NCI-H2171 treated with DMSO at 0.1 percent for 48 hours (cell line): ENCODE measurements around the gene TMEM72.
A peak's percentile ranks its signal among the peaks of the same experiment; 100 is the strongest.

Experiments used
- DNase-seq: peaks from one replicate; lab custom pipeline; 2025; lab: John Stamatoyannopoulos, UW

Gene TMEM72

DNA sequence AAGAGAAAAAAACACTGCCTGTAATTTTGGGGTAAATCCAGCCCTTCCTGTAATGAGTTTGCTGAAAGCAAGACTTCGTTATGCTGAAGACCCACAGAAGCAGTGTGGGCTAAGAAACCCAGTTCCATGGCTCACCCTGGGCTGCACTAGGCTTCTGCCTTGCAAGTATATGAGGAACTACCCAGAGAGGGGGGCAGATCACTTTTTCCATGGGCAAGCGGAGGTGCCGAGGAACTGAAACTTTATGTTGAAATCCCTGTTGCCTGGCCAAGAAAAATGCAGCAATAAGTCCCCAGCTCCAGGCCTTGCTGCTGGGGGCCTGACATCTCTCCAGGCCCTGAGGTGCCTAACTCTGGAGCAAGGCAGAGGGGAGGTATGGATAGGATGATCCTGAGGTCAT is 57.0 kb downstream of the TMEM72 start:
- DNase-seq: no peak

DNA sequence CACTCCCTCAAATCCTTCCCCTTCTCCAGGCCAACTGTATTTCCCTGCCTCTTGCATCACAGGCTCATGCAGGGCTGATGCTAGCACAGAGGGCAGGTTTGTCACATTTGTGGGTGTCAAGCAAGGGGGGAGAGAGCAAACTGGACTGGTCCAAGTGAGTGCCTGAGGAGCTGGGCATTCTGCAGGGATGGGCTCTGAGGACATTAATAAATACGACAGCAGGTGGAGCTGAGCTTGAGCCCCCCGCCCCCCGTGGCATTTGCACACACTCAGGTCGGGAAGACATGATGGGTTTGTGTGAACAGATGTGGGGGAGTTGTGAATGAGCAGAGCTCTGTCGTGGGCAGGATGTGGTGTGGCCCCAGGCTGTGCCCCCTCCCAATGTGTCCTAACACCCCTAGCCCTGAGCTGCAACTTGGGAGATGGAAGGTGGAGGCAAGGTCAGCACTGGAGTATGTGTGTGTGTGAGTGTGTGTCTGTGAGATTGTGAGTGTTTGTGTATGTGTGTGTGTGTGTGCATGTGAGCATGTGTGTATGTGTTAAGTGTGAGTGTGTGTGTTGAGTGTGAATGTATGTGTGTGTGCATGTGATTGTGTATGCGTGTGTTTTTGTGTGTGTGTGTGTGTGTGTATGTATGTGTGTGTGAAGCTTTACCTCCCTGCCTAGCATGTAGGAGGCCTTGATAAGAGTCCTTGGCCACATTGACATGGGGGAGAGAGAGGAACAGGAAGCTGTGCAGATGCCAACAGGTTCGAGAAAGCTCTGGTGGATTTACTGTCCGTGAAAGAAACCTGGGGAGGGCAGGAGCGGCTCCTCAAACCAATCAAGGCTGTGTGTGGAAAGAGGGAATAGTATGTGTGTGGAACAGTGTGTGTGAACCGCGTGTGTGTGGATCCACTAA is 57.6 kb downstream of the TMEM72 start:
- DNase-seq: no peak

DNA sequence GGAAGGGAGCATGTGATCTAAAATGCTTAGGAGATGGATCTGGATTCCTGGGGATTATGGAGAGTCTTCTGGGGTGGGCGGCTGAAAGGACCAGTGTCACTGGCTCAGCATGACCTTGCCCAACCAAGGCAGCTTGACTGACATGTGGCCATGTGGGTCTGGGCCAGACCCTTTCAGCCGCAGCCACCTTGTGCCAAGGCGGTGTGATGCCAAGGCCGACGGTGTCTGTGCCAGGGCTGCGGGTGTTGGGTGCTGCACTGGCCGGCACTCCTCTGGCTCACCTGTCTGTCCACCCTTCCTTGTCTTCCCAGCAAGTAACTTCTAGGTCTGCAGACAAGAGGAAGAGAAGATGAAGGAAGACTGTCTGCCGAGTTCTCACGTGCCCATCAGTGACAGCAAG is 58.7 kb downstream of the TMEM72 start:
- DNase-seq: no peak

DNA sequence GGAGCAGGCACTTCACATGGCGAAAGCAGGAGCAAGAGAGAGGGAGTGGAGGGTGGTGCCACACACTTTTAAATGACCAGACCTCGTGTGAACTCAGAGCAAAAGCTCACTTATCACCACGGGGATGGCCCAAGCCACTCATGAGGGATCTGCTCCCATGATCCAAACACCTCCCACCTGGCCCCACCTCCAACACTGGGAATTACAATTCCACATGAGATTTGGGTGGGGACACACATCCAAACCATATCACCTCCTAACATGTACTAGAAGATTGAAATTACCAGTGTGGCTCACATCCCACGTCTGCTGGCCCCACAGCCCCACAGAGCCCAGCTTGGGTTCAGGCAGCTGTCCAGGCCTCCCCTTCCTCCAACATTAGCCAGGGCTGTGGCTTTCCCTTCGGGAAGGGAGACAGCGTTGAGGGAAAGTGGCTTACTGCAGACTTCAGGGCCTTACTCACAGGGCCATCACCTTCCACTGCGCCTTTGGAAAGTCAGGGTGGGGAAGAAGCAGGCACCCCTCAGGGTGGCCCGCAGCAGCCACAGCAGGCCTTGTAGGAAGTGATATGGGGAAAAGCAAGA is 59.8 kb downstream of the TMEM72 start:
- no peak for DNase-seq

DNA sequence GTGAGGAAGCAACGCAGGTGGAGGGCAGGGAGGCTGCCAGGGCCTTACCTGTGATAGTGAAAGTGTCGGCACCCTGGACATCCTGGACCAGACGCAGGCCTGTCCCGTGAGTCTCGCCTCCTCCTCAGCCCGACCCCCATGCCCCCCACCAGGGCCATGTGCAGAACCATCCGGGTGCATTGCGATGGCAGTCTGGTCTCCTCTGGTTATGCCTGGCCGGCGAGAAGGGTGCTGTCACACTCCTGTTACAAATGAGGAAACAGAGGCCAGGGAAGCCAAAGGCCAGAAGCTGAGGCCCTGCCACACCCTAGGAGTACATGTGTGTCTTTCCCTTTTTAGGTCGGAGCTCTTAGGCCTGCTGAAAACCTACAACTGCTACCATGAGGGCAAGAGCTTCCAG is 60.3 kb downstream of the TMEM72 start:
- no peak for DNase-seq

DNA sequence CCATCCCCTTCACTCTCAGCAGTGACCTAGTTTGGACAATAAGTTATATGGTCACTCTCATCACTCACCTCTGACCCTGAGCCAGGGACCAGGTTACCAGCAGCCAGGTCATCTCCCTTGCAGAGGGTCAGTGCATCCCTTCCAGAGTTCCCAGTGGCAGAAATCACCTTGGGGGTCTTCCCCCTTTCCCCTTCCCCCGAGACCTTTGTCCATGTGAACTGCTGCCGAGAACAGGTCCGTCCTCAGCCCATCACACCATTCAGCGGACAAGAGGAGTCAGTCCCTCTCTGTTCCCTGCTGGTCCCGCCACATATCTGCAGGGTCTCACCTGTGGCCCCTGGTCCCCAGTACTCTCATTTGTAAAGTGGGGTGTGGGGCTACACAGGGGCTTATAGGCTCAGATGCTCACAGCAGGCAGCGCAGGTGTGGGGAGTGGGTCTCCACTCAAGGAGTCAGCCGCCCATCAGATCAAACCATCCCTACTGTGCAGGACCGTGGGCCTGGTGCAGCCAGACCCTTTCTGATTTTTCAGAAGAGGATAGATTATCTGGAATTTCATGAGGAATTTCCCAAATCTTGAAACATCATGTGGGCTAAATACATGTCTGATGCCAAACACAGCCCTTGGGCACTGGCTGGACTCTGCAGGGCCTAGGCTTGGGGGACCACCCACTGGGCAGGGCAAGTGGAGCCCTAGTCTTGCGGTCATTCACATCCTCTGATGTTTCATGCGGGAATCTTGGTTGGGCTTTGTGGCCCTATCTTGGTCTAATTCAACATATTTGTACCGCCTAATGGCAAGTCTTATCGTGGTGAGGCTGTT is 61.0 kb downstream of the TMEM72 start:
- DNase-seq: no peak

DNA sequence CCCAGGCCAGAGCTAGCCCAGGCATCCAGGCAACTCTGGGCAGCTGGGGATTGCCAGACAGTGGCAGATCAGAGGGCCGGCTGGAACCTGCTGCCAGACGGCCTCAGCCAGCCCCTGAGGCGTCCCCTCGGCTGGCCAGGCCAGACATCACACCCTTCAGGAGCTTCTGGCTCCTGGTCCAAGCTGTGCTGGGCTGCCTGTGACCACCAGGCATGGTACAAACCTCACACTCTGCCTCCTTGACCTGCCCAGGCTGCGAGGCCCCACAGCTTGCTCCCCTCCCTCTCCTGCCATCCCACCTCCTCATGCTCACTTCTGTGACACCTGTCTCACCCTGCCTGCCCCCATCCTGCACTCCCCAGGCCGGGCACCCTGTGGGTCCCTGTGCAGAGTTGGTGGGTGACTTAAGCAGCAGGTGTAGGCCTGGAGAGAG is 61.8 kb downstream of the TMEM72 start:
- DNase-seq: no peak

DNA sequence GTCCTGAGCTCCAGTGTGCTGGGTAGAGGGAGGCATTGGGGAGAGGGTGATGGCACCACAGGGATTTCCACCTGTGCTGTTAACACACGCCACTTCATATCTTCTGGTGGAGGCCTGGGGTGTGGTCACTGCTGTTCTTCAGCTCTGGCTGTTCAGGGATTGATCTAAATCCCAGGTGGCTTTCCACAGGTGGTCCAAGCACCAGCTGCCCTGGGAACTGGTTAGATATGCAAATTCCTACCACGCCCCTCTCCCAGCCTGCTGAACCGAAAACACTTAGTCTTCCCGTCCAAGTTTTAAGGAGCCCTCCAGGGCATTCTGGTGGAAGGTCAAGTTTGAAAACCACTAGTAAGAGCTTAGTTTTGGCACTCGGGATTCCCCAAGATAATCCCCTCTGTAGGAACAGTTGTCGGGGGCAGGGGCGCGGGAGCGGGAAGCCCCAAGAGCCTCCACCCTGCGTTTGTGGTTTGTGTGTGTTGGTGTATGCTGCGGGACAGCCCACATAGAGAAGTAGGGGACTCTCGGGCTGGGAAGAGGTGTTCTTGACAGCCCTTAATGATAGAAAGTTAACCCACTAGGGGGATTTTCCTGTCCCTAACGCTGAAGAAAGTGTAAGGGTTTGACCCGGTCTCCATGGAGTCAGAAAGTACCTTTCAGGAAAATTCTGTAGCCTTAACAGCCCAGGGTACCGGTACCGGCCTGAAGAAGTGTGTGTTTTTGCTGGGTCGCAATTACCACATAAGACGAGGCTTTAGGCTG is 62.4 kb downstream of the TMEM72 start:
- no peak for DNase-seq

DNA sequence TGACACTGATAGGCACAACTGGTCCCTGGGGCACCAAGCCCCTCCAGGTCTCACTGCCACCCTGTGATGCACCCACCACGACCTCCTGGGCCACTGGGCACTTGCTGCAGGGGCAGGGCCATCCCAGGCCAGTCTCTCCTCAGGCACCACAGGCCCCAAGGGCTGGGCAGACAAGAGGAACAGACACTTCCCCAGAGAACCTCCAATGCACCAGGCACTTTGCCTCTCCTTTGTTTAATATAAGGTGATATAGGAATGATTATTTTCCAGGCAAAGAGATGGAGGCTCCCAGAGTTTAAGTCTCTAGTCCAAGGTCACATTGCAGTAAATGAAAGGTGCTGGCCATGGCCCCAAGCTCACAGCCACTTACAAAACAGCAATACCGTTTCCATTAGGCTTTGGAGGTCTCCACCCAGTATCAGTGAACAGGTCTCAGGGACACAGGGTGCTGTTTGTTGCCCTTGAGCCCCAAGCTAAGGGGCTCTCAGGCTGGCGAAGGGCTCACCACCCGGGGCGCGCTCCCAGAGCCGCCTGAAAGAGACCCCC is 63.0 kb downstream of the TMEM72 start:
- DNase-seq: no peak

DNA sequence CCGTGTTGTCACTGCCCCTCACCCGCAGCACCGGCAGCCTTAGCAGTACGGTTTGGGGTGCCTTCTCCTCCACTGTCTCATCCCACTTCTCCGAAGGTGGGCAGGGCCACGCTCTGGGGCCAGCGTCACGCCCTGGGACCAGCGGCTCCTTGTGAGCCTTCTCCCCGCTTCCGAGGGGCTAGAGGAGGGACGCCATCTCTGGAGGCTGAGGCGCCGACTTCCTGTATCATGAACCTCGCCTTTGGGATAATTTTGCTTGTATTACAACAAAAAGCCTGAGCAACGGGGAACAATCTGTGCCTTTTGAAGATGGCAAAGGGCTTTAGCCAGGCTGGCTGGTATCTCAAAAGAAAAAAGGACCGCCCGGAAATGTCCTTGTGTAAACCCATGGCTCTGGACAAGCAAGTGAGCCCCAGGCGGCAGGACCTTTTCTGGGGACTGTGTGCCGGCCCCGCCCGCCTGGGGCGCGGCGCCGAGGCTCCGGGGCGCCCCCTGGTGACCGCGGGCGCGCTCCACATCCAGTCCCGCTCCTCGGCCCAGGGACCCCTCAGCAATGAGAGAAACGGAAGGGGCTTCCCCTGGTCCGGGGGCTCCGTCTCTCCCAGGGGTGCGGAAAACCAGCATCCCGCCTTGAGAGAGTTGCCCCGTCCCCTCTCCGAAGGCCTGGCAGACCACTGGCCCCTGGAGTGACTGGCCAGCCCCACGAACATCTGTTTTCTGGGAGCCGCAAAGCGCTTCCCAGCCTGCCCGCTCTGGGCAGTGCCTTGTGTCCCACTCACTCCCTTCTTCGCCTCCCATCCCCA is 63.7 kb downstream of the TMEM72 start:
- DNase-seq: peak; percentile 9

DNA sequence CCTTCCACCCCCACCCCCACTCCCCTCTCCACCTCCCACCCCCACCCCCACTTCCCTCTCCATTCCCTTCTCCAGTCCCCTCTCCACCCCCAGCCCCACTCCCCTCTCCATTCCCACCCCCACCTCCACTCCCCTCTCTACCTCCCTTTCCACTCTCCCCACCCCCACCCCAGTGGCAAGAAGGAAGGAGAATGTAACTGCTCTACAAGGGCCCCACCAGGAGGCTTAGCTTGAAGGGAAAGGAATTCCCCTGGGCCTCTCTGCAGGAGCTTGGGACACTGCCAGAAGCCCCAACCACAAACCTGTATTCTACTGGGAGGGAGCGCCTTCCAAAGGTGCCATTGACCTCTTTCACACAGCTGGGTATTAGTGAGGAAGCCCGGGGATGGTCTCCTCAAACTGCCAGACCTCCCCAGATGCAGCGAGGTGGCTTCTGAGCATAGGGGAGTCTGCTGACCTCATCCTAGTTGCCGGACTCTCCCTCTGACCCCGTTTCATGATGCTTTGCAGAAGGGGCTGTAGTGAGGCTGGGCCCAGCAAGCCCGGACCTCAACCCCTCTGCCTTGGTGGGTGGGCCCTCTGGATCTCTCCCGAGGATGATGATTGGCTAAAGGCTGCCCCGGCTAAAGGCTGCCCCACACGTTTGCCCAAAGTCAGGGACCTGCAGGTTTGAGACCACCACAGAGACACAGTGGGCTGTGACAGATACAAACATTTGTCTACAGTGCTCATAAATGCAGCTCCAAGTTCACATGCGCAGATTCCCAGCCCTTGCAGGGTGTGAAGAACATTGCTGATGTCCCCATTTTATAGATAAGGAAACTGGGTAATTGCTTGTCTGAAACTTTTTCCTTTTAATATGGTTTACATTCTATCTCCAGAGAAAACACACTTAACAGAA is 64.5 kb downstream of the TMEM72 start:
- peak; percentile 44 for DNase-seq

DNA sequence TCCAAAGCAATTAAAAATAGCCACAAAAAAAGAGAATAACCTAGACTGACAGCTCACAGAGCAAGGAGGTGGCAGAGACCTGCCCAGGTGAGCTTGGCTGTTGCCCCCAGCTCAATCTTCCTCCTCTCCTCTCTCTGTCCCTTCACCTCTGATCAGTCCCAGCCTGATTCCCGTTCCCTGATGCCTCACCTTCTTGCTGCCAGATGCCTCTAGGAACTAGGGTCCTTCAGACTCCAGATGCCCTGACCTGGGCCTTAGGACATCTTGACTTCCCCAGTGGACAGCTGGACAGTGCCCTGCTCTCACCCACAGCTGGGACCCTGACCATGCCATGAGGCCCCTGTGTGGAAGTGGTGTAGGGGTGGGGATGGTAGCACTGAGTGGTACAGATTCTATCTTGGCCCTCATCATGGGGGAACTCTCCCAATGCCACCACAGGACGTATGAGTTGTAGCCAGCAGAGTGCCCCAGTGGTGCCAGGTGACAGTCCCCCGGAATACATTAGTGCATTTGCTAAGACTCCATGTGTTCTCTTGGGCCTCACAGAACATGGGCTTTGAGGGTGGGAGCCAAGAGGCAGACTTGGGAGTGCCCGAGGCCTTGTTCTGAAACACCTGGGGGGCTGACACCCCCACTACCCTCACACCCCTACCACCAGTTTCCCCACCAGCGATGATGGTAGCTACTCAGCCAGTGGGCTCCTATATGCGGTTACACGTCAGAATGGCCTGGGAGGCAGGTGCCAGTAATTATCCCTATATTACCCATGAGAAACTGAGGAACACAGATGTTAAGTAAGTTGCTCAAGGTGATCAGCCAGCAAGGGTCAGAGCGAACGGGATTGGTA is 65.4 kb downstream of the TMEM72 start:
- DNase-seq: no peak

DNA sequence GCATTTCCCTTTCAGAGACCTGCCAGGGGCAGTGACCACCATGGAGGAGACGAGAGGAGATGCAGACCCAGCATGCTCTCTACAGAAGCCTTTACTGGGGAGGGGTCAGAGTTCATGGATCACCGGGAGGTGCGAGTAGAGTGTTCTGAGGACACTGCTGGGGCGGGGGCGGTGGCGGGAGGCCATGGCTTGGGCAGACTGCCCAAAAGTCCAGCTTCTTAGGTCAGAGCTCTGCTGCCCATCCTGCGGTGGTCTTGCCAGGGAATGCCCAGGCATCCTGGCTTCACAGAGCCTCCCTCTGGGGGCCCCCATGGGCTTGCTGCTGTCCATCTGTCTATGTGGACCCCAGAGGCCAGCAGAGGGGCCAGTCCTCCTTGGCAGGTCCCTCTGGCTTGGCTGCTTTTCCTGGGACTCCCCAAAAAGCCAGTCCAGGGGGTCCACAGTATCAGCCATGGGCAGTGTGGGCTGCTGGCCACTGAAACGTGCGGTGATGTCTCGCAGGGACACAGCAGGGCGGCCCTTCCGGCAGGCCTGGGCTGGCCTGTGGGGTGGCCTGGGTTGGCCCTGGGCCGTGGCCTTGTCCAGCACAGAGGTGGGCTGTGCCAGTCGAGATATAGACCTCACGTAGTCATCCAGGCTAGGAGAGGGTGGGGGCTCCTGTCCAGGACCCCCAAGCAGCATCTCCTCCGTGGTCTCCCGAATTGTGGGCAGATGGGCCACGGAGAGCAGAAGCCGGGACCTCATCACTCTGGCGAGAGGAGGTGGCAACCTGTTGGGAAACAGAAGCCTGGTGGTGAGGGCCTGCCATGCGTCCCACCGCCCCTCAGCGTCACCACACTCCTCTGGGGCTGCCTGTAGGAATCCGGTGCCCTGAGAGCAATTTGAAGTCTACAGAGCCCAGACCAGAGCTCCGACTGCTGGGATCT is 66.4 kb downstream of the TMEM72 start:
- DNase-seq: no peak

DNA sequence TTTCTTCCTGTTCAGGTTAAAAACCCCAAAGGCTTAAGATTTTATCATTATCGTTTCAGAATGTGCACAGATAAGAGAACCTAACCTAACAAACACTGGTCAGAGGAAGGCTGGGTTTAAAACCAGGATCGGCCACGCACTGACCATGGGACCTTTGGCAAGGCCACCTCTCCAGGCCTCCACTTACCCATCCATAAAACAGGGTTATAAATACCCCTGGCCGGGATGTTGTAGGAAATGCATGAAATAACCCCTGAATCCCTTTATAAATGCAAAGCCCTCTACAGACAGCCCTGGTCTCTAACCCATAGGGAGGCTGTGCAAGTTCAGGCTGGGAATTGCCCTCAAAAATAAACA is 67.1 kb downstream of the TMEM72 start:
- no peak for DNase-seq

DNA sequence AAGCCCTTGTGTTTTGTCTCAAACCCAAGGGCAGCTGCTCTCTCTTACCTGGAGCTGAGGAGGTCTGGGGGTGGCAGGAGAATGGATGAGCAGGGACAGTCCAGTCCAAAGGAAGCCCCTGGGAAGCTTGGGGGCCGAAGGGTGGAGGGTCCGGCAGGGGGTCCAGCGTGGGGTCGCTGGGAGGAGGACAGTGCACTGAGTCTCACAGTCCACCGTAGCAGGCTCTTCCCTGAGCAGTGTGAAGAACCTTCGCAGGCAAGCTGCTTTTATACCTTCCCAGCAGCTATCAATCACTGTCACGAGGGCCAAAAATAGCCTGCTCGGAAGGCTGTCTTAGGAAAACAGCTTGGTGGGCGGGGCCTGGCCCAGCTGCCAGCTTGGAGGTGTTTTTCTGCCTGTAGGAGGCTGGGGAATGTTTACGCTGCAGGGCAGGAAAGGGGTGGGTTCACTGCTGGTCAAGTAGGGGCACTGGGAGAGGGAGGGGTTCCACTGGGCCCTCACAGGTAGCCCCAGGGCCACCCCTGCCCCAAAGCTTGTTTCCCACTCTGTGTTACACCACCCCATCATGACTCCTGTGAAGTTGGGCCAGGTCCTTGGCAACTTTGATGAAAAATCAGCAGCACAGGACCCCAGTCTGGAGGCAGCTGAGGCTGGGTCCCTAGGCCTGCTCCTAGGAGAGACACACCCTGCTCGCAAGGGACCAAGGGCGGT is 67.6 kb downstream of the TMEM72 start, which contains the start of gene DEPP1:
DEPP1 (minus strand) TSS at position 240 of the 711 bp plus-strand sequence. CDS start 779 bp downstream, outside the sequence.
- DNase-seq: peak; percentile 84

DNA sequence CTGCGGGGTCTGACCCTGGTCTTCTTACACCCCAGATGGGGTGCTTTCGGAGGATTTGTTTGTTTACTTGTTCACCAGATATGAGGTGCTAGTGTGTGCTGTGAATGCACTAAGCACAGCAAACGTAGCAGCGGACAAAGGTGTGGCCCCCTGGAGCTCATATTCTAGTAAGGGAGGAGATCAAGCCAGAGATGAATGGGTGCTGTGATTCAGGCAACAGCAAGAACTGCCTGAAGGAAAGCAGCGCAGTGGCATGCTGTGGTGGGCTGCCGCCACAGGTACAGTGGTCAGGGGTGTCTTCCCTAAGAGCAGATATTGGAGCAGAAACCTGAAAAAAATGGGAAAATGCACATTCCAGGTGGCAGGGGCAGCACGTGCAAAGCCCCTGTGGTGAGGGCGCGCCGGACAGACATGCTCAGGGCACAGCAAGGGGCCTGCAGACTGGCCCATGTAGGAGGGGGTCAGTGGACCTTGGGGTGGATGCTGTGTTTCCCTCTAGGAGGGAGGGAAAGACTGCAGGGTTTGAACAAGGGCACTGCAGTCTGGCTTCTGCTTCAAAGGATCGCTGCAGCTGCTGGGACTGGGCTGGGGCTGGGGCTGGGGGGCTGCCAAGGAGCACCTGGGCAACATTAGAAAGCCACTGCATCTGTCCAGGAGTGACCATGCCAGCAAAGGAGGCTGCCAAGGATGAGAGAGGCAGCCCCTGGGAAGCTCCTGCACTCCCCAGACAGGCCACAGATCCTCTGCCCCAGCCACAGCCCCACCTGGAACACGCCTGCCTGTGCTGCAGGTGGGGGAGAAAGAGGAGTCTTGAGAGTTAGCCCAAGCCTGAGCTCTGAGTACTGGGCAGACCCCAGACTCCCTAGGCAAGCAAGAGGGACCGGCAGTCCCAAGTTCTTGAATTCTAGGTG is 68.4 kb downstream of the TMEM72 start:
- DNase-seq: no peak
